Keratinocyte (primary cell): ENCODE results near the gene MEOX1. TPM values are rescaled to one million over a fixed set of nuclear protein-coding genes. Genes with fewer than 3 reads are reported as not detected.

Experiments used
- DNase-seq: peaks from one replicate; pipeline ENCODE4 v3.0.0-alpha.2; 2011; ENCODE audit warnings: low read depth, missing footprints, low spot score
- FAIRE-seq: peaks from 2 replicates; lab custom pipeline; 2011; peaks lifted over from hg19 to GRCh38; lab: Jason Lieb, UNC
- H2AFZ ChIP-seq: 2 replicates; pipeline ENCODE4 v1.6.0; 2012; ENCODE audit warnings: low read length, control low read depth, inconsistent platforms; ENCODE audit not compliant: control insufficient read depth
- H3K27ac ChIP-seq: 2 replicates; pipeline ENCODE4 v1.5.1; 2011; ENCODE audit warnings: low read length; ENCODE audit not compliant: control insufficient read depth, insufficient read depth
- H3K27me3 ChIP-seq: 3 replicates; pipeline ENCODE4 v1.6.0; 2011; ENCODE audit warnings: low read length; ENCODE audit not compliant: control insufficient read depth, insufficient read depth; ENCODE audit errors: extremely low read depth
- H3K36me3 ChIP-seq, 2 experiments: 2 replicates in 1 of 2; 3 replicates in 1 of 2; pipeline ENCODE4 v1.5.1; 2011; ENCODE audit warnings: low read length in 2 of 2, mild to moderate bottlenecking in 1 of 2; ENCODE audit not compliant: control insufficient read depth in 2 of 2, insufficient read depth in 2 of 2; ENCODE audit errors: extremely low read depth in 1 of 2
- H3K4me1 ChIP-seq: 3 replicates; pipeline ENCODE4 v1.5.1; 2011; ENCODE audit warnings: low read length; ENCODE audit not compliant: control insufficient read depth, insufficient read depth; ENCODE audit errors: extremely low read depth
- H3K4me2 ChIP-seq: 3 replicates; pipeline ENCODE4 v1.6.0; 2011; ENCODE audit warnings: low read depth, low read length; ENCODE audit not compliant: control insufficient read depth, insufficient read depth; ENCODE audit errors: extremely low read depth
- H3K4me3 ChIP-seq, 3 experiments: fragments of 200-600 bp in 1 of 3; sonication (generic) in 1 of 3; 2 replicates in 2 of 3; 3 replicates in 1 of 3; pipeline ENCODE4 v1.5.1; 2011 to 2016; ENCODE audit warnings: low read length in 3 of 3, mild to moderate bottlenecking in 3 of 3, control low read depth in 2 of 3, inconsistent platforms in 1 of 3, low read depth in 1 of 3, mixed read lengths in 1 of 3, mixed run types in 1 of 3, moderate library complexity in 1 of 3; ENCODE audit not compliant: control insufficient read depth in 2 of 3, insufficient read depth in 2 of 3; ENCODE audit errors: extremely low read depth in 1 of 3
- H3K79me2 ChIP-seq: 2 replicates; pipeline ENCODE4 v1.6.0; 2012; ENCODE audit warnings: low read length; ENCODE audit not compliant: control insufficient read depth, insufficient read depth
- H3K9ac ChIP-seq: 3 replicates; pipeline ENCODE4 v1.6.0; 2011; ENCODE audit warnings: low read length; ENCODE audit not compliant: control insufficient read depth, insufficient read depth; ENCODE audit errors: extremely low read depth
- H3K9me1 ChIP-seq: 3 replicates; pipeline ENCODE4 v1.6.0; 2011; ENCODE audit warnings: low read length; ENCODE audit not compliant: control insufficient read depth, insufficient read depth; ENCODE audit errors: extremely low read depth
- H3K9me3 ChIP-seq: 2 replicates; pipeline ENCODE4 v1.5.1; 2012; ENCODE audit warnings: low read depth, low read length; ENCODE audit not compliant: control insufficient read depth
- H4K20me1 ChIP-seq: 3 replicates; pipeline ENCODE4 v1.6.0; 2011; ENCODE audit warnings: low read length; ENCODE audit not compliant: control insufficient read depth, insufficient read depth; ENCODE audit errors: extremely low read depth
- CTCF ChIP-seq, 3 experiments: IDR thresholded peaks in 1 of 3; conservative IDR thresholded peaks in 1 of 3; optimal IDR thresholded peaks in 1 of 3; 2 replicates in 2 of 3; 3 replicates in 1 of 3; pipeline versions ENCODE3 to v1.5.1; 2011; ENCODE audit warnings: low read length in 3 of 3, mild to moderate bottlenecking in 3 of 3, moderate library complexity in 2 of 3, control low read depth in 1 of 3, inconsistent platforms in 1 of 3; ENCODE audit not compliant: insufficient read depth in 2 of 3; ENCODE audit errors: extremely low read depth in 1 of 3
- EZH2 ChIP-seq: IDR thresholded peaks from one replicate; pipeline ENCODE4 v1.6.1; 2012; ENCODE audit warnings: inconsistent platforms, mild to moderate bottlenecking, low read length, moderate library complexity
- dilution Hi-C: fragments of 300-500 bp; cut with MboI; formaldehyde crosslinking; loops from one replicate; pipeline ENCODE4 v1.7.0; 2020; ENCODE audit warnings: low sequenced_read_pairs; ENCODE audit not compliant: extremely low pct_ligation_motif_present
- polyA plus RNA-seq, 5 experiments: library from polyadenylated mRNA; depleted of rRNA in 3 of 5; stranded (reverse) in 3 of 5; stranded (forward) in 1 of 5; unstranded in 1 of 5; fragments of >200 nt; gene quantifications; 1 replicate in 1 of 5; 2 replicates in 3 of 5; 3 replicates in 1 of 5; pipeline versions ENCODE4 v1.2.1 to v1.2.3, GENCODE V29; 2011 to 2012; ENCODE audit warnings: missing spikeins in 2 of 5, low read depth in 1 of 5, low replicate concordance in 1 of 5

The MEOX1 gene
- polyA plus RNA-seq, 1 donor (not counting 4 experiments of a cell fraction or from before 2014, with no cell fraction given), result 0.08 TPM

- dilution Hi-C loops, result no loop called here
- no peak overlapping the region for H3K9ac ChIP-seq
- FAIRE-seq, result no peak
Measured at GRCh38 chr17:43691317-43691693, 29.6 kb upstream of the MEOX1 start.

DNA sequence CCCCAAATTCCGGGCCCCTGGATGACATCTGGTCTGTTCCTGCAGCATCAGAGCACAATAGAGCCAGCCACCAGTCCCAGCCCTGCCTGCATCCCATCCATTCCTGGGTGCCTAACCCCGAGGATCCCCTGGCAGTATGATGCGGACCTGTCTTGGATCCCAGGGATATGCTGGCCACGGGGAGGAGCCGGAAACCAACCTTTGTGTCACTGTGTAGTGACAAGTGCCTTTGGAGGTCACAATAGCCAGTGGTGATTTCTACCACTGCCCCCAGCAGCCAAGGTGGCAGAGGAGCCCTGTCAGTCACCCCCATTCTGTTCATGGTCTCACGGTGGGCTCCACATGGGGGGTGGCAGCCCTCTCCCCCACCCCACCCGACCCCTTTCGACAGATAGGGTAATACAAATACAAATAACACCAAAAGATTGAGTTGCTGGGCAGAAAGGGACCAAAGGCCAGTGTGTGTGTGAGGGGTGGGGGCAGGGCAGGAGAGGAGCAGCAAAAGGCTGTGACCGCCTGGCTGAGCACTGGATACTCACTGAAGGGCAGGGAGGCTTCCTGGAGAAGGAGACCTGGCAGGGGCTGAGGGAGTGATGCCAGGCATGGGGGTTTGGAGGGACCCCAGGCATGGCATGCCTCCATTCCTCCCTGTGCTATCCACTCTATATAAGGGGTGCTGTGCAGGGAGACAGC is 29.0 kb upstream of the MEOX1 start:
- Histone ChIP-seq H3K36me3 (no peaks in the 10 kb centered on the region), H3K9me1 (no peaks in the 10 kb centered on the region), H3K4me3 (no peak overlapping the region), H3K27ac (no peak overlapping the region), H3K4me2 (no peak overlapping the region), H3K9ac (no peak overlapping the region), H3K79me2 (no peaks in the 10 kb centered on the region), H3K27me3 (peaks cover 7% of the 10 kb centered on the region), H4K20me1 (no peaks in the 10 kb centered on the region), H3K4me1 (no peaks in the 10 kb centered on the region), H2AFZ (no peak overlapping the region), H3K9me3 (no peaks in the 10 kb centered on the region)
- TF ChIP-seq EZH2 (no peak), CTCF (optimal IDR thresholded peaks at IDR 0.05 in 1 of 3, IDR thresholded peaks at IDR 0.05 in 1 of 3, conservative IDR thresholded peaks at IDR 0.05 in 1 of 3; ENCODE audit: extremely low read depth in 1 of 3, insufficient read depth in 2 of 3, low read length in 3 of 3) (no peak)
- FAIRE-seq, result no peak
- dilution Hi-C loops, result no loop called here
- no peak for DNase-seq

More at GRCh38 chr17:43691317-43691693, 29.6 kb upstream of the MEOX1 start:
- Histone ChIP-seq H3K4me1 (no peaks in the 10 kb centered on the region), H3K4me3 (no peak overlapping the region), H3K4me2 (no peak overlapping the region), H4K20me1 (no peaks in the 10 kb centered on the region), H3K27ac (no peak overlapping the region), H3K79me2 (no peaks in the 10 kb centered on the region), H3K27me3 (peaks cover 7% of the 10 kb centered on the region), H3K36me3 (no peaks in the 10 kb centered on the region), H2AFZ (no peak overlapping the region), H3K9me3 (no peaks in the 10 kb centered on the region), H3K9me1 (no peaks in the 10 kb centered on the region)
- no peak for TF ChIP-seq CTCF (optimal IDR thresholded peaks at IDR 0.05 in 1 of 3, IDR thresholded peaks at IDR 0.05 in 1 of 3, conservative IDR thresholded peaks at IDR 0.05 in 1 of 3; ENCODE audit: extremely low read depth in 1 of 3, insufficient read depth in 2 of 3, low read length in 3 of 3)
- no peak for TF ChIP-seq EZH2
- DNase-seq, result no peak
